GM18867 (cell line): ENCODE measurements around the gene BRI3.

Experiments used
- ATAC-seq: cut with Tn5 transposase; IDR thresholded peaks from one replicate; pipeline ENCODE4 v1.9.1; 2021; ENCODE audit warnings: mild to moderate bottlenecking, moderate library complexity; ENCODE audit not compliant: unreplicated experiment

BRI3 gene

GRCh38 chr7:98251601-98252424 lies 29.7 kb upstream of the BRI3 start, which contains the start of gene TECPR1:
Gene TECPR1, minus strand, starts transcription at chr7:98252232. Its CDS starts 6,086 bp downstream, at chr7:98246146.
- peak; percentile 96 for ATAC-seq

GRCh38 chr7:98252425-98253054 lies 28.9 kb upstream of the BRI3 start:
- ATAC-seq: no peak

GRCh38 chr7:98254516-98254915 lies 27.0 kb upstream of the BRI3 start:
- no peak for ATAC-seq

GRCh38 chr7:98254951-98255610 lies 26.4 kb upstream of the BRI3 start:
- no peak for ATAC-seq

GRCh38 chr7:98256431-98256830 lies 25.1 kb upstream of the BRI3 start:
- ATAC-seq: no peak

GRCh38 chr7:98257701-98258100 lies 23.8 kb upstream of the BRI3 start:
- no peak for ATAC-seq

GRCh38 chr7:98265841-98266271 lies 15.6 kb upstream of the BRI3 start:
- no peak for ATAC-seq

- ATAC-seq: no peak
Measured at GRCh38 chr7:98266840-98267239, 14.6 kb upstream of the BRI3 start.

GRCh38 chr7:98267303-98267702 lies 14.2 kb upstream of the BRI3 start:
- no peak for ATAC-seq

GRCh38 chr7:98276241-98276761 lies 5.2 kb upstream of the BRI3 start:
- ATAC-seq: no peak

GRCh38 chr7:98278408-98278807 lies 3.1 kb upstream of the BRI3 start:
- no peak for ATAC-seq

- ATAC-seq: no peak
Measured at GRCh38 chr7:98278936-98279335, 2.5 kb upstream of the BRI3 start.

- no peak for ATAC-seq
Measured at GRCh38 chr7:98280296-98280695, 1.2 kb upstream of the BRI3 start.

GRCh38 chr7:98281757-98282606 lies 496 bp downstream of the BRI3 start:
- ATAC-seq: peak; percentile 33

GRCh38 chr7:98282703-98283102 lies 1.2 kb downstream of the BRI3 start:
- ATAC-seq: no peak

- ATAC-seq: no peak
Measured at GRCh38 chr7:98283127-98283886, 1.8 kb downstream of the BRI3 start.

GRCh38 chr7:98283887-98284222 lies 2.4 kb downstream of the BRI3 start:
- ATAC-seq: no peak

GRCh38 chr7:98284335-98285036 lies 3.0 kb downstream of the BRI3 start:
- ATAC-seq: no peak
